Measurements from ENCODE around the gene SPPL2B. TPM values are rescaled to one million over a fixed set of nuclear protein-coding genes. Genes with fewer than 3 reads are reported as not detected.
"Not testable (repeated sequence)": the region's sequence is repeated elsewhere in the genome, so short reads cannot be mapped to it uniquely, and the experiment has no call there.

Gene SPPL2B
- total RNA-seq, 2 experiments from 2014 or later, result 73.5 to 80.7 TPM

- Mint-ChIP-seq H3K9me3 (ENCODE audit: insufficient read depth) (no peaks in the 10 kb centered on the region), H3K4me3 (no peak overlapping the region), H3K27me3 (ENCODE audit: low read depth) (no peaks in the 10 kb centered on the region), H3K36me3 (ENCODE audit: low read depth) (no peaks in the 10 kb centered on the region), H3K4me1 (ENCODE audit: low read depth) (no peaks in the 10 kb centered on the region), H3K27ac (no peak overlapping the region)
- ChIA-PET CTCF (no interaction called here), POLR2A (no interaction called here)
- DNase-seq (no peak), ATAC-seq (no peak)
Measured at GRCh38 chr19:2342656-2343288, 14.3 kb downstream of the SPPL2B start.

GRCh38 chr19:2343289-2343982 is 15.0 kb downstream of the SPPL2B start:
- no peaks in the 10 kb centered on the region for H3K4me1 Mint-ChIP-seq (ENCODE audit: low read depth)
- no peak for DNase-seq
- no peak overlapping the region for H3K27ac Mint-ChIP-seq
- H3K36me3 Mint-ChIP-seq (ENCODE audit: low read depth), result no peaks in the 10 kb centered on the region
- H3K9me3 Mint-ChIP-seq (ENCODE audit: insufficient read depth), result no peaks in the 10 kb centered on the region
- H3K27me3 Mint-ChIP-seq (ENCODE audit: low read depth), result no peaks in the 10 kb centered on the region
- ChIA-PET POLR2A (no interaction called here), CTCF (no interaction called here)
- no peak for ATAC-seq
- H3K4me3 Mint-ChIP-seq, result no peak overlapping the region

DNA sequence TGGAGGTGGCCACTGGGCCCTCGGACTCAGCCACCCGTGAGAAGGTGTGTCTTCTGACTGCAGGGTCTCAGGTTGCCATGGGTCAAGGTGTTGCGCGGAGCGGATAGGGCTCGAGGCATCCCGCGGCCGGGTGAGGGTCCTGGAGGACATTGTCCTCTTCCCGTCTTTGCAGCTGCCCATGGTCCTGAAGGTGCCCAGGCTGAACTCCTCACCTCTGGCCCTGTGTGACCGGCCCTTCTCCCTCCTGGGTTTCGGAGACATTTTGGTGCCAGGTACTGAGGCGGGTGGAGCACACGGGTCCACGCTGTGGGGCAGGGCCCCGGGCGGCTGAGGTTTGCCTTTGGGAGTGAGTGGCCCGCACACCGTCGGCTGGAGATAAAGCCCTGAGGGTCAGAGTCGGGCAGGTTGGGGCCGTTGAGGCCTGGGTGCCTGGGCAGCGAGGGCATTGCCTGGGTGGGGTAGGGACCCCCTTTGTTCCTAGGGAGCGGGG is 15.9 kb downstream of the SPPL2B start:
- Mint-ChIP-seq H3K4me3 (no peak overlapping the region), H3K27me3 (ENCODE audit: low read depth) (no peaks in the 10 kb centered on the region), H3K4me1 (ENCODE audit: low read depth) (no peaks in the 10 kb centered on the region), H3K27ac (no peak overlapping the region), H3K36me3 (ENCODE audit: low read depth) (no peaks in the 10 kb centered on the region), H3K9me3 (ENCODE audit: insufficient read depth) (no peaks in the 10 kb centered on the region)
- no peak for ATAC-seq
- CTCF ChIA-PET, result no interaction called here
- no peak for DNase-seq
- POLR2A ChIA-PET, result no interaction called here

DNA sequence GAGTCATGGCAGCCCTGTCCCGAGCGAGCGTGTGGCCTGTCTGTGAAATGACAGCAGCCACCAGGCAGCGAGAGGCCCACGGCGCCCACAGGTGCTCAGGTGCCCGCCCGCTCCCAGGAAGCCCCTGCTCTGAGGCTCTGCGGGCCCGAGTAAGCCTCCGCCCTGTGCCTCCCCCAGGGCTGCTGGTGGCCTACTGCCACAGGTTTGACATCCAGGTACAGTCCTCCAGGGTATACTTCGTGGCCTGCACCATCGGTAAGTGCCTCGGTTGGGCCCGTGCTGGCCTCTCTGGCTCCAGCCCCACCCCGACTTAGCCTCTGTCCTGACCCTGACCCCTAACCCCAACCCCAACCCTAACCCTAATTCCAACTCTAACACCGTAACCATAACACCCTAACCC is 16.6 kb downstream of the SPPL2B start:
- no peak for DNase-seq
- no peak overlapping the region for H3K27ac Mint-ChIP-seq
- no peak for ATAC-seq
- no peaks in the 10 kb centered on the region for H3K36me3 Mint-ChIP-seq (ENCODE audit: low read depth)
- no peak overlapping the region for H3K4me3 Mint-ChIP-seq
- ChIA-PET POLR2A (no interaction called here), CTCF (no interaction called here)
- no peaks in the 10 kb centered on the region for H3K27me3 Mint-ChIP-seq (ENCODE audit: low read depth)
- H3K9me3 Mint-ChIP-seq (ENCODE audit: insufficient read depth), result no peaks in the 10 kb centered on the region
- H3K4me1 Mint-ChIP-seq (ENCODE audit: low read depth), result no peaks in the 10 kb centered on the region

DNA sequence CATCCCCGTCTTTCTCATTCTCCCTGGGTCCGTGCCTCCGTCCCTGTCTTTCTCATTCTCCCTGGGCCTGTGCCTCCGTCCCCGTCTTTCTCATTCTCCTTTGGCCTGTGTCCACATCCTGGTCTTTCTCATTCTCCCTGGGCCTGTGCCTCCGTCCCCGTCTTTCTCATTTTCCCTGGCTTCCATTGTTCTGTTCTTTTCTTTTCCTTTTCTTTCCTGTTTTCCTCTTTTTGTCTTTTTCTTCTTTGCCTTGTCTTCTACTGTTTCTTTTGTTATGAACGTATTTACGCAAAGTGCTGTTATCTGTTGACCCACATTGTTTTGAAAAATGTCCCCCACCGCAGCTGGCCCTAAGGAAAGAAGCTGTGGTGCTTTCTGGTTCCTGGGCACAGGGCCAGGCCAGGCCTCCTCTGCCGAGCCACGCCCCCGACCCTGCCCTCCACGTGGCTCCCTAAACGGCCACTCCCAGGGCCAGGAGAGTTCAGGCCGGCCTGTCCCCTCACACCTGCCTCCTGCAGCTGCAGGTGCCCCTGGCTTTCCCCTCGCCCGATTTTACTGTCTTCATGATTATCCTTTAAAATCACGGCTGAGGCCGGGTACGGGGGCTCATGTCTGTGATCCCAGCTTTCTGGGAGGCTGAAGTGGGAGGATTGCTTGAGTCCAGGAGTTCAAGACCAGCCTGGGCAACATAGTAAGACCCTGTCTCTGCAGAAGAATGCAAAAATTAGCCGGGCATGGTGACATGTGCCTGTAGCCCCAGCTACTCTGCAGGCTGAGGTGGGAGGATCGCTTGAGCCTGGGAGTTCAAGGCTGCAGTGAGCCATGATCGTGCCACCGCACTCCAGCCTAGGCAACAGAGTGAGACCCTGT is 17.5 kb downstream of the SPPL2B start:
- CTCF ChIA-PET, result no interaction called here
- no peaks in the 10 kb centered on the region for H3K9me3 Mint-ChIP-seq (ENCODE audit: insufficient read depth)
- DNase-seq (no peak), ATAC-seq (no peak)
- no peak overlapping the region for H3K27ac Mint-ChIP-seq
- no peaks in the 10 kb centered on the region for H3K4me1 Mint-ChIP-seq (ENCODE audit: low read depth)
- POLR2A ChIA-PET, result no interaction called here
- no peaks in the 10 kb centered on the region for H3K36me3 Mint-ChIP-seq (ENCODE audit: low read depth)
- H3K4me3 Mint-ChIP-seq, result no peak overlapping the region
- H3K27me3 Mint-ChIP-seq (ENCODE audit: low read depth), result no peaks in the 10 kb centered on the region

DNA sequence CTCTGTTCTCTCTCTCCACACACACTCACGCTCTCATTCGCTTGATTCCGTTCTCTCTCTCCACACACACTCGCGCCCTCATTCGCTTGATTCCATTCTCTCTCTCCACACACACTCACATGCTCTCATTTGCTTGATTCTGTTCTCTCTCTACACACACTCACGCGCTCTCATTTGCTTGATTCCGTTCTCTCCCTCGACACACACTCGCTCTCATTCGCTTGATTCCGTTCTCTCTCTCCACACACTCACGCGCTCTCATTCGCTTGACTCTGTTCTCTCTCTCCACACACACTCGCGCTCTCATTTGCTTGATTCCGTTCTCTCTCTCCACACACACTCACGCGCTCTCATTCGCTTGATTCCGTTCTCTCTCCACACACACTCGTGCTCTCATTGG is 21.3 kb downstream of the SPPL2B start:
- DNase-seq; H3K27ac Mint-ChIP-seq; H3K27me3 Mint-ChIP-seq (ENCODE audit: low read depth); H3K4me3 Mint-ChIP-seq; POLR2A ChIA-PET; H3K4me1 Mint-ChIP-seq (ENCODE audit: low read depth); ATAC-seq; H3K36me3 Mint-ChIP-seq (ENCODE audit: low read depth); H3K9me3 Mint-ChIP-seq (ENCODE audit: insufficient read depth); CTCF ChIA-PET: not testable (repeated sequence)

DNA sequence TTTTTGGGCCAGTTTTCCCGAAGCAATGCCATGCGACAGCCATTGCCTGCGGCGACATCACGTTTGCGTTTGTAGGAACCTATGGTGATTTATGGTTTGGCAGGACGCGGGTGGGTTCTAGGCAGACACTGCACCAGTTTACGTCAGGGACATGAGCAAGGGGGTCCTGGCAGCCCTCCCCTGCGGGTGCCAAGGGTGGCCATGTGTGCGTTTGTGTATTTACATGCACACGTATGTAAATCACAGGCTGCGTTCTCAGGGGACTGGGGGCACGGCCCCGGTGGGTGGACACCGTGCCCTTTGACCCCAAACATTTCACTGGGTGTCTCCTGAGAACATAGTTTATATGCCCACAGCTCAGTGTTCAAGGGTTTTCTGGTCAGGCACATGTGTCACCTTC is 22.2 kb downstream of the SPPL2B start:
- no peak overlapping the region for H3K4me3 Mint-ChIP-seq
- DNase-seq (no peak), ATAC-seq (no peak)
- H3K27ac Mint-ChIP-seq, result no peak overlapping the region
- H3K27me3 Mint-ChIP-seq (ENCODE audit: low read depth), result no peaks in the 10 kb centered on the region
- no peaks in the 10 kb centered on the region for H3K4me1 Mint-ChIP-seq (ENCODE audit: low read depth)
- no peaks in the 10 kb centered on the region for H3K36me3 Mint-ChIP-seq (ENCODE audit: low read depth)
- no peaks in the 10 kb centered on the region for H3K9me3 Mint-ChIP-seq (ENCODE audit: insufficient read depth)
- ChIA-PET CTCF (no interaction called here), POLR2A (no interaction called here)

DNA sequence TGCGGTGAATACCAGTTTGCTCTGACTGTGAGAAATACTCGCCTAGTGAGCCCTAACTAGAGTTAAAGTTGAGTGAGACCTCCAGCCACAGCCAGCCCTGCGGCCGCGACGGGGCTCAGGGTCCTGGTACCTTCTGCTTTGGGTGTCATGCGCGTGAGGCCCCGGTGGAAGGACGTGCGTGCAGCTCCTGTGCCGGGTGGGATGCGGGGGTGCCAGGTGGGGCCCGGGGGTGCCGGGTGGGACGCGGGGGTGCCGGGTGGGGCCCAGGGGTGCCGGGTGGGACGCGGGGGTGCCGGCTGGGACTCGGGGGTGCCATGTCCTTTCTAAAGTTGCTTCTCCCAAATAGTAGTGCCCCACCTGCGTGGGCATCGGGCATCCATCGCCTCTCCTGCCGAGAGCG is 23.1 kb downstream of the SPPL2B start:
- no peaks in the 10 kb centered on the region for H3K27me3 Mint-ChIP-seq (ENCODE audit: low read depth)
- no peak for ATAC-seq
- no peaks in the 10 kb centered on the region for H3K4me1 Mint-ChIP-seq (ENCODE audit: low read depth)
- H3K9me3 Mint-ChIP-seq (ENCODE audit: insufficient read depth), result no peaks in the 10 kb centered on the region
- no peak for DNase-seq
- ChIA-PET CTCF (interaction anchor here (0.9 kb wide), 1 partner anchor 30 kb away, joined by 3 read pairs; no protein-coding TSS in a partner anchor), POLR2A (no interaction called here)
- no peak overlapping the region for H3K4me3 Mint-ChIP-seq
- H3K27ac Mint-ChIP-seq, result no peak overlapping the region
- no peaks in the 10 kb centered on the region for H3K36me3 Mint-ChIP-seq (ENCODE audit: low read depth)

GRCh38 chr19:2352121-2352520 is 23.6 kb downstream of the SPPL2B start:
- H3K27me3 Mint-ChIP-seq (ENCODE audit: low read depth), result no peaks in the 10 kb centered on the region
- no peak overlapping the region for H3K4me3 Mint-ChIP-seq
- no peak overlapping the region for H3K27ac Mint-ChIP-seq
- ChIA-PET CTCF (interaction anchor here (0.9 kb wide), 1 partner anchor 29 kb away, joined by 3 read pairs; no protein-coding TSS in a partner anchor), POLR2A (no interaction called here)
- H3K36me3 Mint-ChIP-seq (ENCODE audit: low read depth), result no peaks in the 10 kb centered on the region
- no peak for ATAC-seq
- no peak for DNase-seq
- no peaks in the 10 kb centered on the region for H3K4me1 Mint-ChIP-seq (ENCODE audit: low read depth)
- H3K9me3 Mint-ChIP-seq (ENCODE audit: insufficient read depth), result no peaks in the 10 kb centered on the region

DNA sequence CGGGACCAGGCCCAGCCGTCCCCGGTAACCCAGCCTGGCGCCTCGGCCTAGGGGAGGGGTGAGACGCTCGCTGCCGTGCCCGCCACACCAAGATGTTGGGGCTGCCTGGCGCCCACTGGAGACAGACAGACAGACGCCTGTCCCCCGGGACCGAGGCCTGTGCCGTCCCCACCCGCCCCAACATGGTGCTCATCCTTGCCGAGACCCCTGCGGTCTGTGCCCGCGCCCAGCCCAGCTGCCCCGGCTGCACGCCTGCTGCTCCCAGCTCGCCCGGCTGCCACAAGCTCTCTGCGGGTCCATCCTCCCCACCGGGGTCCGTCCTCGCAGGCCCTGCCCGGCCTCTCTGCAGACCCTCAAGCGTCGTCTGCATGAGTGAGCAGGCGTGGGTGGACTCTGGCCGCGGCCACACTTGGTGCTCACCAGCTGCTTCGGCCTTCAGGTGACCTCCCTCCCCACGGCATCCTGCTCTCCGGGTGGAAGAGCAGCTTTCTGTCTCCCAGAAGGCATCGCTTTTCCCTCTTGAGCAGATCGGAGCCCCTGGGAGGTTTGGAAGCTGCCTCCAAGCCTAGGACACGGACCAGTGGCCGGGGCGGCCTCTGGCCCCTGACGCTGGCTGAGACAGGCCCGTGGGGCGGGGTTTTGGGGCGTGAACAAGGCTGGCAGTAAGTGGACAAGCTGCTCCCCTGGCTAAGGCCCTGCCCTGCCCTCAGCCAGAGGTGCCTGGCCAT is 24.8 kb downstream of the SPPL2B start:
- Mint-ChIP-seq H3K9me3 (ENCODE audit: insufficient read depth) (no peaks in the 10 kb centered on the region), H3K4me1 (ENCODE audit: low read depth) (no peaks in the 10 kb centered on the region), H3K27ac (no peak overlapping the region), H3K36me3 (ENCODE audit: low read depth) (no peaks in the 10 kb centered on the region), H3K4me3 (no peak overlapping the region), H3K27me3 (ENCODE audit: low read depth) (no peaks in the 10 kb centered on the region)
- ATAC-seq (no peak), DNase-seq (no peak)
- ChIA-PET POLR2A (interaction anchor here (0.6 kb wide), 2 partner anchors 412 to 1440 kb away, joined by 3 read pairs; no protein-coding TSS in a partner anchor), CTCF (no interaction called here)

GRCh38 chr19:2353887-2354592 is 25.6 kb downstream of the SPPL2B start:
- Mint-ChIP-seq H3K9me3 (ENCODE audit: insufficient read depth) (no peaks in the 10 kb centered on the region), H3K27me3 (ENCODE audit: low read depth) (no peaks in the 10 kb centered on the region), H3K36me3 (ENCODE audit: low read depth) (no peaks in the 10 kb centered on the region), H3K4me3 (no peak overlapping the region), H3K27ac (no peak overlapping the region), H3K4me1 (ENCODE audit: low read depth) (no peaks in the 10 kb centered on the region)
- DNase-seq, result no peak
- no peak for ATAC-seq
- ChIA-PET CTCF (no interaction called here), POLR2A (interaction anchor here (0.6 to 0.9 kb wide), 2 partner anchors 257 to 412 kb away, joined by 3 read pairs; no protein-coding TSS in a partner anchor)
